Bronchial epithelial cell (primary cell): ENCODE measurements around the gene IL26. TPM values are rescaled to one million over a fixed set of nuclear protein-coding genes. Genes with fewer than 3 reads are reported as not detected.

ENCODE experiments used
- DNase-seq: peaks from one replicate; pipeline ENCODE4 v3.0.0-alpha.2; 2010; ENCODE audit warnings: low read depth
- FAIRE-seq: peaks from 2 replicates; lab custom pipeline; 2011; peaks lifted over from hg19 to GRCh38; lab: Jason Lieb, UNC
- H3K27me3 ChIP-seq: 2 replicates; pipeline ENCODE4 v1.5.1; 2011; ENCODE audit warnings: low read length; ENCODE audit not compliant: control insufficient read depth, insufficient read depth
- H3K36me3 ChIP-seq: 2 replicates; pipeline ENCODE4 v1.5.1; 2011; ENCODE audit warnings: low read length; ENCODE audit not compliant: control insufficient read depth, insufficient read depth
- H3K4me3 ChIP-seq: 2 replicates; pipeline ENCODE4 v1.5.1; 2011; ENCODE audit warnings: mild to moderate bottlenecking, low read depth, low read length, control low read depth
- CTCF ChIP-seq: IDR thresholded peaks from 2 replicates; pipeline ENCODE4 v1.5.1; 2011; ENCODE audit warnings: mild to moderate bottlenecking, moderate library complexity, low read length, control low read depth, inconsistent platforms; ENCODE audit not compliant: insufficient read depth, severe bottlenecking
- total RNA-seq: library from RNA; depleted of rRNA; stranded (reverse); fragments of >200 nt; gene quantifications from 2 replicates; pipeline ENCODE4 v1.2.1, GENCODE V29; 2014

Gene IL26
- total RNA-seq, 1 donor from 2014 or later = not detected

GRCh38 chr12:68261896-68262295 lies 36.3 kb upstream of the IL26 start:
- no peak for FAIRE-seq
- H3K36me3 ChIP-seq = no peaks in the 10 kb centered on the region
- no peak overlapping the region for H3K4me3 ChIP-seq
- no peak for TF ChIP-seq CTCF
- DNase-seq = no peak
- H3K27me3 ChIP-seq = no peaks in the 10 kb centered on the region

- H3K27me3 ChIP-seq = no peaks in the 10 kb centered on the region
- DNase-seq (no peak), FAIRE-seq (no peak)
- H3K4me3 ChIP-seq = no peak overlapping the region
- no peak for TF ChIP-seq CTCF
- no peaks in the 10 kb centered on the region for H3K36me3 ChIP-seq
These were observed 34.5 kb upstream of the IL26 start for GRCh38 chr12:68260153-68260552.

GRCh38 chr12:68259318-68259940 lies 33.8 kb upstream of the IL26 start:
- DNase-seq (peak; percentile 98), FAIRE-seq (no peak)
- no peak for TF ChIP-seq CTCF
- Histone ChIP-seq H3K27me3 (no peaks in the 10 kb centered on the region), H3K4me3 (no peak overlapping the region), H3K36me3 (no peaks in the 10 kb centered on the region)

GRCh38 chr12:68253504-68253903 lies 27.9 kb upstream of the IL26 start, which contains the start of gene IL22:
Gene IL22, minus strand, starts transcription at chr12:68253604. Its CDS starts 156 bp downstream, at chr12:68253448.
- H3K27me3 ChIP-seq = no peaks in the 10 kb centered on the region
- no peak for TF ChIP-seq CTCF
- FAIRE-seq = no peak

GRCh38 chr12:68252077-68252476 lies 26.5 kb upstream of the IL26 start:
- Histone ChIP-seq H3K4me3 (no peak overlapping the region), H3K36me3 (no peaks in the 10 kb centered on the region), H3K27me3 (no peaks in the 10 kb centered on the region)
- DNase-seq = no peak
- FAIRE-seq = peak; percentile 18
- no peak for TF ChIP-seq CTCF

More at GRCh38 chr12:68253504-68253903, 27.9 kb upstream of the IL26 start, which contains the start of gene IL22:
- DNase-seq = no peak
- Histone ChIP-seq H3K4me3 (no peak within 1 kb of the TSS), H3K36me3 (no peaks in the 10 kb centered on the region)

- no peak for TF ChIP-seq CTCF
- DNase-seq (peak; percentile 63), FAIRE-seq (no peak)
- H3K4me3 ChIP-seq = no peak overlapping the region
- H3K36me3 ChIP-seq = no peaks in the 10 kb centered on the region
- no peaks in the 10 kb centered on the region for H3K27me3 ChIP-seq
These were observed 24.8 kb upstream of the IL26 start for GRCh38 chr12:68250454-68250853.
